Endothelial cell of umbilical vein (primary cell): ENCODE results near the gene MB21D2. TPM values are rescaled to one million over a fixed set of nuclear protein-coding genes. Genes with fewer than 3 reads are reported as not detected.

Source experiments
- BruUV-seq: library from RNA; stranded (reverse); fragments of 400-500 nt; replicated peaks from 2 replicates; lab custom pipeline; 2021; lab: Mats Ljungman, UMichigan
- CTCF ChIA-PET: fragments of 300-600, 350-600 bp; sonication (Branson Sonifier 250); formaldehyde crosslinking; loops from one replicate; lab custom pipeline; 2021; ENCODE audit warnings: antibody characterized with exemption, inconsistent platforms; lab: Charles Lee
- POLR2A ChIA-PET: fragments of 300-600, 350-600 bp; sonication (Branson Sonifier 250); formaldehyde crosslinking; loops from one replicate; lab custom pipeline; 2021; ENCODE audit warnings: antibody characterized with exemption, inconsistent platforms; lab: Charles Lee
- DNase-seq: peaks from one replicate; pipeline ENCODE4 v3.0.0-alpha.2; 2011; ENCODE audit warnings: low read depth, low spot score
- FAIRE-seq: peaks from 2 replicates; lab custom pipeline; 2011; peaks lifted over from hg19 to GRCh38; lab: Jason Lieb, UNC
- H2AFZ ChIP-seq: 2 replicates; pipeline ENCODE4 v1.6.0; 2012; ENCODE audit warnings: low read depth, low read length, control low read depth, inconsistent platforms
- H3K27ac ChIP-seq: 2 replicates; pipeline ENCODE4 v1.5.1; 2011; ENCODE audit warnings: low read depth, mild to moderate bottlenecking, control low read depth, low read length, moderate library complexity; ENCODE audit not compliant: insufficient read depth
- H3K27me3 ChIP-seq, 2 experiments: 2 replicates each; pipeline versions ENCODE4 v1.6.0 to v1.6.1; 2011; ENCODE audit warnings: low read length in 2 of 2, mixed read lengths in 1 of 2; ENCODE audit not compliant: control insufficient read depth in 2 of 2, insufficient read depth in 2 of 2
- H3K36me3 ChIP-seq, 2 experiments: 2 replicates in 1 of 2; 3 replicates in 1 of 2; pipeline ENCODE4 v1.5.1; 2011; ENCODE audit warnings: low read length in 2 of 2, mild to moderate bottlenecking in 1 of 2, moderate library complexity in 1 of 2; ENCODE audit not compliant: control insufficient read depth in 2 of 2, insufficient read depth in 2 of 2; ENCODE audit errors: extremely low read depth in 1 of 2
- H3K4me1 ChIP-seq: 3 replicates; pipeline ENCODE4 v1.5.1; 2011; ENCODE audit warnings: mild to moderate bottlenecking, low read length; ENCODE audit not compliant: control insufficient read depth, insufficient read depth; ENCODE audit errors: extremely low read depth
- H3K4me2 ChIP-seq: 2 replicates; pipeline ENCODE4 v1.6.1; 2011; ENCODE audit warnings: low read length, control low read depth, mixed read lengths; ENCODE audit not compliant: insufficient read depth
- H3K4me3 ChIP-seq, 3 experiments: fragments of 200-600 bp in 1 of 3; sonication (generic), shearing (Covaris generic) in 1 of 3; replicated peaks in 1 of 3; 2 replicates each; pipeline ENCODE4 v1.5.1; 2011 to 2016; ENCODE audit warnings: control low read depth in 3 of 3, low read length in 3 of 3, mild to moderate bottlenecking in 2 of 3, inconsistent platforms in 1 of 3, low read depth in 1 of 3, moderate library complexity in 1 of 3; ENCODE audit not compliant: insufficient read depth in 1 of 3
- H3K79me2 ChIP-seq: 2 replicates; pipeline ENCODE4 v1.6.0; 2012; ENCODE audit warnings: low read length, inconsistent platforms; ENCODE audit not compliant: control insufficient read depth, insufficient read depth
- H3K9ac ChIP-seq: replicated peaks from 2 replicates; pipeline ENCODE3; 2011; ENCODE audit warnings: low read length, control low read depth; ENCODE audit not compliant: insufficient read depth; ENCODE audit errors: extremely low read depth
- H3K9me1 ChIP-seq: replicated peaks from 3 replicates; pipeline ENCODE4 v1.6.0; 2011; ENCODE audit warnings: mild to moderate bottlenecking, low read length; ENCODE audit not compliant: control insufficient read depth, insufficient read depth; ENCODE audit errors: extremely low read depth
- H3K9me3 ChIP-seq: replicated peaks from 2 replicates; pipeline ENCODE4 v1.5.1; 2012; ENCODE audit warnings: low read length, inconsistent platforms; ENCODE audit not compliant: control insufficient read depth, insufficient read depth
- H4K20me1 ChIP-seq: replicated peaks from 2 replicates; pipeline ENCODE3; 2011; ENCODE audit warnings: mild to moderate bottlenecking, low read length; ENCODE audit not compliant: control insufficient read depth, insufficient read depth; ENCODE audit errors: extremely low read depth
- EZH2 ChIP-seq: IDR thresholded peaks from 2 replicates; pipeline ENCODE4 v1.6.1; 2012; ENCODE audit warnings: borderline replicate concordance, low read depth, mild to moderate bottlenecking, moderate library complexity, low read length, inconsistent platforms; ENCODE audit not compliant: severe bottlenecking
- FOS ChIP-seq: IDR thresholded peaks from 2 replicates; pipeline ENCODE4 v1.6.1; 2011; ENCODE audit warnings: mild to moderate bottlenecking, low read length, moderate library complexity, borderline replicate concordance; ENCODE audit not compliant: insufficient read depth
- GATA2 ChIP-seq: IDR thresholded peaks from 2 replicates; pipeline ENCODE4 v1.7.0; 2011; ENCODE audit warnings: low read depth, mild to moderate bottlenecking, moderate library complexity, mixed read lengths, low read length; ENCODE audit not compliant: insufficient read length, insufficient read depth
- MYC ChIP-seq: IDR thresholded peaks from one replicate; pipeline ENCODE4 v1.6.1; 2011; ENCODE audit warnings: mild to moderate bottlenecking, low read depth, low read length
- POLR2A ChIP-seq: IDR thresholded peaks from 2 replicates; pipeline ENCODE4 v1.6.1; 2012; ENCODE audit warnings: low read depth, mild to moderate bottlenecking, control low read depth, low read length
- dilution Hi-C: fragments of 300-500 bp; cut with MboI; formaldehyde crosslinking; loops from one replicate; pipeline ENCODE4 v1.15.0; 2019; ENCODE audit warnings: low sequenced_read_pairs; ENCODE audit not compliant: extremely low pct_ligation_motif_present
- intact Hi-C: fragments of 100-400 bp; cut with micrococcal nuclease; formaldehyde crosslinking; loops from one replicate; pipeline ENCODE4 v1.10.0; 2022
- polyA plus RNA-seq, 4 experiments: library from polyadenylated mRNA; depleted of rRNA in 3 of 4; stranded (reverse) in 3 of 4; unstranded in 1 of 4; fragments of >200 nt; gene quantifications; 2 replicates each; pipeline versions ENCODE4 v1.2.1 to v1.2.3, GENCODE V29; 2011 to 2012; ENCODE audit warnings: missing spikeins in 1 of 4
- total RNA-seq: library from RNA; stranded (reverse); gene quantifications from 2 replicates; pipeline ENCODE4 v1.2.3, GENCODE V29; 2021

The MB21D2 gene
- total and polyA plus RNA-seq, 2 donors (not counting 3 experiments of a cell fraction or from before 2014, with no cell fraction given) = 6.7 to 7.4 TPM

DNA sequence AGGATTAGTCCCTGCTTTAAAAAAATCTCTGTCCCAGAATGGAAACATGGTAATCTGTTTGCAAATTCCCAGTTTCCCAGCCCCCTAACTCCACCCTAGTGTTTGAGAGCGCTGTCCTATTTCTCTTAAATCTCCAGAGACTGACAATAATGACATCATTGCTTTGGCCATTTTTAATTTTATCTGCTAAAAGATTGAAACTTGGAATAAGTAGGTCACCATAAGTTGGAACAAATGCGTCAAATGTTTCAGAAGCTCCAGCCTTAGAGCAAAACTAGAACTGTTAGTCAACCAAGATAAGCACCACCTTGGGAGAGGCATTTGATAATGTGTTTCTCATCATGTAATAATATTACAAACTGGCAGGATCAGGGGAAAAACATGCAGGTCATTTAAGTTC lies 25.7 kb upstream of the MB21D2 start:
- no peaks in the 10 kb centered on the region for H3K36me3 ChIP-seq
- no peak overlapping the region for H3K4me3 ChIP-seq
- TF ChIP-seq FOS (no peak), GATA2 (no peak)
- POLR2A ChIA-PET = no interaction called here
- no peak for DNase-seq
- H3K27ac ChIP-seq = no peak overlapping the region
- no peak for FAIRE-seq
- peaks cover 2 to 6% of the 10 kb centered on the region in 2 experiments for H3K27me3 ChIP-seq
- H3K9me1 ChIP-seq = no peaks in the 10 kb centered on the region
- H3K9ac ChIP-seq = no peak overlapping the region
- CTCF ChIA-PET = no interaction called here
- no peaks in the 10 kb centered on the region for H4K20me1 ChIP-seq
- dilution Hi-C loops (no loop called here), intact Hi-C loops (no loop called here)
- H3K4me2 ChIP-seq = no peak overlapping the region
- no TSS peak for BruUV-seq
- no peak overlapping the region for H2AFZ ChIP-seq
- no peaks in the 10 kb centered on the region for H3K4me1 ChIP-seq
- no peaks in the 10 kb centered on the region for H3K9me3 ChIP-seq
- H3K79me2 ChIP-seq = no peaks in the 10 kb centered on the region

DNA sequence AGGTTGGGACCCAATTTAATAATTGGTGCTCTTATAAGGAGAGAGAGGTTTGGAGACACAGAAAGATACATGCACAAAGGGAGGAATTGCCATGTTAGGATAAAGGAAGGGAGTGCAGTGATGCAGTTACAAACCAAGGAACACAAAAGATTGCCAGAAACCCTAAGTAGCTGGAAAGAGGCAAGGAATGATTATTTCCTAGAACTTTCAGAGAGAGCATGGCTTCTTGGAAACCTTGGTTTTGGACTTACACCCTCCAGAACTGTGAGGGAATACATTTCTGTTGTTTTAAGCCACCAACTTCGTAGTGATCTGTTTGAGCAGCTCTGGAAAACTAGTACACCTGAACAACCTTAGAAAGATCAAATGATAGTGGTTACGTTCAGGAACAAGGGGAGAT lies 25.0 kb upstream of the MB21D2 start:
- DNase-seq (no peak), FAIRE-seq (no peak)
- Histone ChIP-seq H3K9me3 (no peaks in the 10 kb centered on the region), H3K4me2 (no peak overlapping the region), H3K27ac (no peak overlapping the region), H3K79me2 (no peaks in the 10 kb centered on the region), H2AFZ (no peak overlapping the region), H3K4me1 (no peaks in the 10 kb centered on the region), H3K27me3 (peaks cover 2 to 6% of the 10 kb centered on the region in 2 experiments), H3K4me3 (no peak overlapping the region), H3K9me1 (no peaks in the 10 kb centered on the region), H4K20me1 (no peaks in the 10 kb centered on the region), H3K9ac (no peak overlapping the region), H3K36me3 (no peaks in the 10 kb centered on the region)
- no TSS peak for BruUV-seq
- TF ChIP-seq EZH2 (no peak), GATA2 (no peak), POLR2A (no peak), MYC (no peak)
- dilution Hi-C loops (no loop called here), intact Hi-C loops (no loop called here)
- ChIA-PET CTCF (no interaction called here), POLR2A (no interaction called here)
